Activated CD4-positive, alpha-beta T cell treated with anti-CD3 and anti-CD28 coated beads, Interleukin-2, amount 50 U/mL, for 1 hour (primary cell): ENCODE results near the gene OR10AD1.
"Not testable (repeated sequence)": the region's sequence is repeated elsewhere in the genome, so short reads cannot be mapped to it uniquely, and the experiment has no call there.

Experiments used
- DNase-seq: peaks from one replicate; pipeline ENCODE4 v3.0.0-alpha.2; 2020

The OR10AD1 gene

GRCh38 chr12:48157889-48158370 lies 45.2 kb downstream of the OR10AD1 start:
- DNase-seq, result no peak

GRCh38 chr12:48157018-48157888 lies 45.8 kb downstream of the OR10AD1 start, which contains the start of gene ASB8:
Gene ASB8 (minus strand): TSS chr12:48157515. CDS start chr12:48153496, 4,019 bp downstream.
- peak; percentile 99 for DNase-seq

GRCh38 chr12:48156652-48157017 lies 46.5 kb downstream of the OR10AD1 start:
- no peak for DNase-seq

GRCh38 chr12:48155786-48156185 lies 47.3 kb downstream of the OR10AD1 start:
- DNase-seq, result not testable (repeated sequence)
